AG04450 (cell line): Measurements from ENCODE around the gene TMEM62. TPM values are rescaled to one million over a fixed set of nuclear protein-coding genes. Genes with fewer than 3 reads are reported as not detected.

Experiments
- CTCF ChIA-PET: fragments of 300-600, 350-600 bp; formaldehyde crosslinking; extraction: SDS; loops from one replicate; lab custom pipeline; 2022; ENCODE audit warnings: antibody characterized with exemption, inconsistent platforms; lab: Charles Lee
- POLR2A ChIA-PET: fragments of 350-600 bp; formaldehyde crosslinking; extraction: SDS; loops from one replicate; lab custom pipeline; 2021; ENCODE audit warnings: antibody characterized with exemption, inconsistent platforms; lab: Yijun Ruan, JAX
- DNase-seq: peaks from one replicate; pipeline ENCODE4 v3.0.0-alpha.2; 2011; ENCODE audit warnings: low read depth, low spot score
- H3K27ac ChIP-seq: one replicate; pipeline ENCODE4 v1.5.1; 2012; ENCODE audit warnings: low read depth, low read length, control low read depth
- H3K27me3 ChIP-seq: one replicate; pipeline ENCODE4 v1.6.0; 2012; ENCODE audit warnings: low read length; ENCODE audit not compliant: control insufficient read depth, insufficient read depth
- H3K4me3 ChIP-seq: 2 replicates; pipeline ENCODE4 v1.5.1; 2011; ENCODE audit warnings: mild to moderate bottlenecking, low read depth, low read length, control low read depth
- H3K9me3 ChIP-seq: 2 replicates; pipeline ENCODE4 v1.5.1; 2012; ENCODE audit warnings: low read length; ENCODE audit not compliant: control insufficient read depth, insufficient read depth
- polyA plus RNA-seq: library from polyadenylated mRNA; depleted of rRNA; stranded (reverse); fragments of >200 nt; gene quantifications from 2 replicates; pipeline ENCODE4 v1.2.3, GENCODE V29; 2011
- TF ChIP-seq, protein P1 (sequence below): IDR thresholded peaks from 2 replicates; pipeline ENCODE4 v1.5.1; 2011; ENCODE audit warnings: low read depth, low read length, control low read depth, inconsistent platforms

TMEM62 gene
- polyA plus RNA-seq, 1 experiment = 4.3 TPM

DNA sequence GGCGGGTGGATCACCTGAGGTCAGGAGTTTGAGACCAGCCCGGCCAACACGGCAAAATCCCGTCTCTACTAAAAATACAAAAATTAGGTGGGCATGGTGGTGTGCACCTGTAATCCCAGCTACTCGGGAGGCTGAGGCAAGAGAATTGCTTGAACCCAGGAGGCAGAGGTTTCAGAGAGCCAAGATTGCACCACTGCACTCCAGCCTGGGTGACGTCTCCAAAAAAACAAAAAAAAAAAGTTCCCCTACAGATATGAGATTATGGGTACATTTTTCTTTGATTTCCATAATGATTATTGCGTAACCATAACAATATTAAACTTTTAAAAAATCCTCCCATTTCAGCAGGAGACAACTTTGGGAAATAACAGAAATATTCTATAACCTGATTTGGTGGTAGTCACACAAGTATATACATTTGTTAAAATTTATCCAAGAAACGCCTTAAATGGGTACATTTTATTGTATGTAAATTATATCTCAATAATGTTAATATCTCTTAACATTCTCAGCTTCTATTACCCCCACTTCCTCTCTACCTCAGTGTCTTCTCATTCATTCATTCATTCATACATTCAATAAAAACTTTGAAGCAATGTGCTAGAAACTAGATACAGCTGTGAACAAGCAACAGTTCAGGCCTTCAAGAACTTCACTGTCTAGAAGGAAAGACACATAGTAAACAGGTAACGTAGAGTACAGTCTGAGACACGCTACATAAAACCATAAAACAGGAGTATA, 34.1 kb upstream of the TMEM62 start:
- DNase-seq = no peak
- POLR2A ChIA-PET = no interaction called here
- TF ChIP-seq, protein P1, sequence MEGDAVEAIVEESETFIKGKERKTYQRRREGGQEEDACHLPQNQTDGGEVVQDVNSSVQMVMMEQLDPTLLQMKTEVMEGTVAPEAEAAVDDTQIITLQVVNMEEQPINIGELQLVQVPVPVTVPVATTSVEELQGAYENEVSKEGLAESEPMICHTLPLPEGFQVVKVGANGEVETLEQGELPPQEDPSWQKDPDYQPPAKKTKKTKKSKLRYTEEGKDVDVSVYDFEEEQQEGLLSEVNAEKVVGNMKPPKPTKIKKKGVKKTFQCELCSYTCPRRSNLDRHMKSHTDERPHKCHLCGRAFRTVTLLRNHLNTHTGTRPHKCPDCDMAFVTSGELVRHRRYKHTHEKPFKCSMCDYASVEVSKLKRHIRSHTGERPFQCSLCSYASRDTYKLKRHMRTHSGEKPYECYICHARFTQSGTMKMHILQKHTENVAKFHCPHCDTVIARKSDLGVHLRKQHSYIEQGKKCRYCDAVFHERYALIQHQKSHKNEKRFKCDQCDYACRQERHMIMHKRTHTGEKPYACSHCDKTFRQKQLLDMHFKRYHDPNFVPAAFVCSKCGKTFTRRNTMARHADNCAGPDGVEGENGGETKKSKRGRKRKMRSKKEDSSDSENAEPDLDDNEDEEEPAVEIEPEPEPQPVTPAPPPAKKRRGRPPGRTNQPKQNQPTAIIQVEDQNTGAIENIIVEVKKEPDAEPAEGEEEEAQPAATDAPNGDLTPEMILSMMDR = no peak

DNA sequence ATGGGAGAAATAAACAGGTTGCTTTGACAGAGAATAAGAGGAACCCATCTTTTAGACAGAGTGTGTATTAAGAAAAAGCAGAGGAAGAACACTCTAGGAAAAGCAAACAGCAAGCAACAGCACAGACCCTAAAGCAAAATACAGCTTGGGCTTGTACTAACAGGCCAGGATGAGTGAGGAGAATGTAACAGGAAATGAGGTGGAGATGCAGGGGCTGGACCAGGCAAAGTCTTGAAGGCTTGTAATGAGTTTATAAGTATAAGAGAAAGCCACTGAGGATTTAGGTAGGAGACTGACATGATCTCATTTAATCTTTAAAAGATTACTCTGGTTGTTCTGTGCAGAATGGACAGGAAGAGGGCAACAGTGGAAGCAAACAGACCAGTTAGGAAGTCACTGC, 32.4 kb upstream of the TMEM62 start:
- TF ChIP-seq, protein P1 = no peak
- H3K9me3 ChIP-seq = no peaks in the 10 kb centered on the region
- CTCF ChIA-PET = no interaction called here
- H3K27ac ChIP-seq = no peak overlapping the region
- H3K27me3 ChIP-seq = no peaks in the 10 kb centered on the region
- H3K4me3 ChIP-seq = no peak overlapping the region
- no peak for DNase-seq
- POLR2A ChIA-PET = no interaction called here

More for the DNA sequence above, 34.1 kb upstream of the TMEM62 start:
- Histone ChIP-seq H3K27ac (no peak overlapping the region), H3K4me3 (no peak overlapping the region), H3K9me3 (no peaks in the 10 kb centered on the region), H3K27me3 (no peaks in the 10 kb centered on the region)
- CTCF ChIA-PET = no interaction called here

DNA sequence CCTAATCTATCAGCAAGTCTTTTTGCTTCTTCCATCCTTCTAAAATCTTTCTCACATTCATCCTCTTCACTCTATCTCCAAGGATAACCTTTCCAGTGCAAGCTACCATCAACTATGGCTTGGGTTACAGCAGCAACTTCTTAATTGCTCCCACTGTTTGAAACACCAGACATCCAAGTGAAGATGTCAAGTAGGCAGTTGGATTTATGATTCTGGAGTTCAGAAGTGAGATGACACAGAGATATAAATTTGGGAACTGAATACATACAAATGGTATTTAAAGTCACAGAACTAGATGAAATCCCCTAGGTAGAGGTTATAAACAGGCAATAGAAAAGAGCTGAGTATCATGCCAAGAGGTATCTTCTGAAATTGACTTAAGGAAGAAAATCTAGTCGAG, 31.2 kb upstream of the TMEM62 start:
- TF ChIP-seq, protein P1 = no peak
- ChIA-PET POLR2A (no interaction called here), CTCF (no interaction called here)
- no peaks in the 10 kb centered on the region for H3K9me3 ChIP-seq
- no peak overlapping the region for H3K4me3 ChIP-seq
- no peak overlapping the region for H3K27ac ChIP-seq
- no peaks in the 10 kb centered on the region for H3K27me3 ChIP-seq
- no peak for DNase-seq

DNA sequence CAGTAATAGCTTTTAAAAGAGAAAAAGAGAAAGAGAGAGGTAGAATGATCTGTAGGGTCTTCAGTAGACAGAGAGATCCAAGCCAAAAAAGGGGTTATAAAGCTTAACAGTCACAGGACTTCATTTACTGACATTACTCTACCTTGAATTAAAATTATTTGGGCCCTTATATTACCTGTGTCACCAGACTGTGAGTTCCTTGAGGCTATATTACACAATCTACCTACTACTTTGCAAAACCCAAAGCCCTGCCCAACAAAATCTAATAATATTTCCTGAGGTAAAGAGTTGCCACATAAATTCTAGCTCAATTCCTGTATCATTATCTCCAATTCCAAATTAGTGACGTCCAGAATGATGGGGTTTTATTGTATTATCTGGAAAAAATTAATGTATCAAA, 29.5 kb upstream of the TMEM62 start:
- H3K27ac ChIP-seq = no peak overlapping the region
- no peaks in the 10 kb centered on the region for H3K9me3 ChIP-seq
- POLR2A ChIA-PET = no interaction called here
- H3K4me3 ChIP-seq = no peak overlapping the region
- TF ChIP-seq, protein P1 = no peak
- no peaks in the 10 kb centered on the region for H3K27me3 ChIP-seq
- DNase-seq = no peak
- CTCF ChIA-PET = interaction anchor here (1.4 kb wide), 1 partner anchor 181 kb away, joined by 3 read pairs; no protein-coding TSS in a partner anchor

DNA sequence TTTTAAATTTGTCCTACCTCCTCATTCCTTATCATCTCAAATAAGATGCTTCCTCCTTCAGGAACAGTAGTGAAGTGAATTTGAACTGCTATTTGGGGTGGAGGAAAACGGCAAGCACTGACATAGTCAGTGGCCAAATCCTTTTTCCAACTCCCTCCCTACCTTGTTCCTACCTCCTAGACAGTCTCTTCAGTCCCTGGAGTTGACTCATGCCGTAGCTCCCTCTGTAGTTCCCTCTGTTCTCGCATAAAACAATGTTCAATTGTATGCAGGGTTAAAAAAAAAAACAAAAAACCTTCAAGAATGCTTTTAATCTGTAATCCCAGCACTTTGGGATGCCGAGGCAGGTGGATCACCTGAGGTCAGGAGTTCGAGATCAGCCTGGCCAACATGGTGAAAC, 29.0 kb upstream of the TMEM62 start:
- ChIA-PET CTCF (no interaction called here), POLR2A (no interaction called here)
- peak overlapping the region; percentile 95 for H3K4me3 ChIP-seq
- TF ChIP-seq, protein P1 = no peak
- H3K27me3 ChIP-seq = no peaks in the 10 kb centered on the region
- H3K27ac ChIP-seq = no peak overlapping the region
- H3K9me3 ChIP-seq = no peaks in the 10 kb centered on the region
- no peak for DNase-seq
